Measurements from ENCODE around the gene CRLF3.
"Not testable (repeated sequence)": the region's sequence is repeated elsewhere in the genome, so short reads cannot be mapped to it uniquely, and the experiment has no call there.

- TF ChIP-seq EZH2 (IDR thresholded peaks at IDR 0.05; ENCODE audit: borderline replicate concordance, low read depth, low read length, severe bottlenecking); CTCF (IDR thresholded peaks at IDR 0.05; ENCODE audit: borderline replicate concordance, extremely low read depth, low read length, poor library complexity, severe bottlenecking): not testable (repeated sequence)
Observed at GRCh38 chr17:30735206-30735605, 89.3 kb downstream of the CRLF3 start.

Measured in DND-41 (cell line).